Right forelimb (tissue), 1 donor: Measurements from ENCODE around the gene EVL.
"Not testable (repeated sequence)": the region's sequence is repeated elsewhere in the genome, so short reads cannot be mapped to it uniquely, and the experiment has no call there.

ENCODE experiments used
- DNase-seq: peaks from one replicate; pipeline ENCODE4 v3.0.0-alpha.2; 2018

Gene EVL

GRCh38 chr14:100065111-100065871 is at the start of gene EVL:
TSS of gene EVL (plus strand) at chr14:100065422. CDS start at chr14:100065501, 79 bp downstream.
- no peak for DNase-seq

DNA sequence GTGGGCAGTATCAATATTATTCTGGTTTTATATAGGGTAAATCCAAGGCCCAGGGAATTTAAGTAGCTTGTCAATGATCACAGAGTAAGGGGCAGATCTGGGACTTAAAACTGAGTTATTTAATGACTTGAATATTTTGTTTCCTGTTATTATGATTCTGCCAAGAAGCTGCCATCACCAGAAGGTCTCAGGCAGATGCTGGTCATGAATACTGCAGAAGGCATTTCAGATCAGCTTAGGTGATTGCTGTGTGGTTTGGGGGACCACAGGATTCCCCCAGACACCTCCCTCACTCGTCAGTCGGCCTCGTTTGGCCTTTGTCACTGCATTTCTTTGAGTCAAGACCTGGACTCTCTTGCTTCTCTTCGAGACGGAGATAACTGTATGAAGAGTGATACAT is 47.7 kb upstream of the EVL start:
- no peak for DNase-seq

DNA sequence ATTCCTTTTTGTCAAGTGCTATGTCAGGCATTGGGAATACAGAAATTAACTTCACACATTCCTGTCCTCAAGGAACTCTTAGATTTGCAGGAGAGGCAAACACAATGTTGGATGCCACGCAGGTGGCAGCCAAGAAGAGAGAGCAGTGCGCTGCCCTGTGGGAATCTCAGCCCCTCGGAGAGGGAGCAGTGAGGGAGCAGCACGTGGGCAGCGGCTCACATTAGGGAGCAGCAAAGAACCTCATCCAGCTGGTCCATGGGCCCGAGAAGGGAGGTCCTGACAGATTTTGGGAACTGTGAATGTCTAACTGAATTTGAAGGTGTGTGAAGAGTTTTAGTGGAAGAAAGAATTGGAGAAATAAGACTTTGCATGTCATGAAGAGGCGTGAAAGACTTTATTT is 47.2 kb upstream of the EVL start:
- no peak for DNase-seq

- no peak for DNase-seq
Observed at GRCh38 chr14:100018482-100018881, 46.7 kb upstream of the EVL start.

GRCh38 chr14:100019156-100019744 is 46.0 kb upstream of the EVL start:
- no peak for DNase-seq

- DNase-seq = no peak
Observed at GRCh38 chr14:100020629-100021028, 44.6 kb upstream of the EVL start.

DNA sequence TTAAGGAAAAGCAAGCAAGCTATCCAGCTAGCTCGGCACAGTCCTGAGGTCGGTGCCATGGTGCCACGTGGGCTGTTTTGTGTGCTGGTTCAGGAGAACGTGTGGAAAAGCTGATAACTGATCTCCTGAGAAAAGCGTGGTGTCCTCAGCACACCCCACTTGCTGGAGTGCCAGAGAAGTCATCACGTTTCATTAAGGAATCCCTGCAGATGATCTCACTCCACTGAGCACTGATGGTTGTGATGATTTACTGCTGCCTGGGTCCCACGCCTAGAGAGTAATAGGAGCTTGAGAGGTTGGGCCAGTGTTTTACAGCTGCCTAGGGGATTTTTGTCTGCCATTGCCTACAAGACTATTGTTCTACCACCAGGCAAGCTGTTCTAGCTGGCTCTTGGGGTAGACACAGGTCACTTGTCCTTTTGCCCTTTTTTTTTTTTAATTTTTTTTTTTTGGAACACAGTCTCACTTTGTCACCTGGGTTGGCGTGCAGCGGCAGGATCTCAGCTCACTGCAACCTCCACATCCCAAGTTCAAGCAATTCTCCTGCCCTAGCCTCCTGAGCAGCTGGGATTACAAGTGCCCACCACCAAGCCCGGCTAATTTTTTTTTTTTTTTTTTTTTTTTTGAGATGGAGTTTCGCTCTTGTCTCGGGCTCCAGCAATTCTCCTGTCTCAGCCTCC is 42.3 kb upstream of the EVL start:
- no peak for DNase-seq

- no peak for DNase-seq
Observed at GRCh38 chr14:100025111-100025510, 40.1 kb upstream of the EVL start.

- DNase-seq = no peak
Observed at GRCh38 chr14:100027771-100028490, 37.3 kb upstream of the EVL start.

DNA sequence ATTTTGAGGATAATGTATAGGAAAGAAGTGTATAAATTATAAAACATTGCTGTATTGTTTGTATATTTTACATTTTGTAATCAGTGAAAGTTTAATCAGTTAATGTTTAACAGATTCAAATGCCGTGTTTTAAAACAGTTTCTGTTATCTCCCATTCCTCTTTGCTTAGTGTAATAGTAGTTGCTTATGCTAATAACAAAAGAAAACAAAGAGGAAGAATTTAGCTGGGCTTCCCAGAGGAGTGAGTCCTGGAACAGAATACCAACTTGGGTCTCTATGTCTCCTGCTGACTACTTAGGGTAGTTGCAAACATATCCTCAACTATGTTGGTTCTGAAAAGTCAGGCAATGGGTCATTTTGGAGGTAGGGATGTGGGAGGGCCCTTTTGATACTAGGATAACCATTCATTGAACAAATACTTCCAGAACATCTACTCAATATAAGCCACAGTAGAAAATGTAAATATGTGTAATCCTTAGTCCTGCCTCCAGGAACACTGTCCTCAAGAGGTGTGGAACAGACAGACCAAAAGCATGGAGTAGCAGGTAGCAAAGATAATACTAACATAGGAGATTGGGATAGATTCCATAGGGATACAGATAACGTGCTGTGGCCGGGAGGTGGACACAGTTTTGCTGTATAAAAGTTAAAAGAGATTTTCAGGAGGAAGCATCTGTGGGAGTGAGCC is 36.1 kb upstream of the EVL start:
- no peak for DNase-seq

DNA sequence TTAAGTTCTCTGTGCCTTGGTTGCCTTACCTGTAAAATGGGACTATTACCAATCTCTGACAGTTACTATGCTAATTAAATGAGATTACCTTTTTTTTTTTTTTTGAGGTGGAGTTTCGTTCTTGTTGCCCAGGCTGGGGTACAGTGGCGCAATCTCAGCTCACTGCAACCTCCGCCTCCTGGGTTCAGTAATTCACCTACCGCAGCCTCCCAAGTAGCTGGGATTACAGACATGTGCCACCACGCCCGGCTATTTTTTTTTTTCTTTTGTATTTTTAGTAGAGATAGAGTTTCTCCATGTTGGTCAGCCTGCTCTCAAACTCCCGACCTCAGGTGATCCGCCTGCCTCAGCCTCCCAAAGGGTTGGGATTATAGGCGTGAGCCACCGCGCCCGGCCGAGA is 35.2 kb upstream of the EVL start:
- not testable (repeated sequence) for DNase-seq

- no peak for DNase-seq
Observed at GRCh38 chr14:100030452-100031153, 34.6 kb upstream of the EVL start.

DNA sequence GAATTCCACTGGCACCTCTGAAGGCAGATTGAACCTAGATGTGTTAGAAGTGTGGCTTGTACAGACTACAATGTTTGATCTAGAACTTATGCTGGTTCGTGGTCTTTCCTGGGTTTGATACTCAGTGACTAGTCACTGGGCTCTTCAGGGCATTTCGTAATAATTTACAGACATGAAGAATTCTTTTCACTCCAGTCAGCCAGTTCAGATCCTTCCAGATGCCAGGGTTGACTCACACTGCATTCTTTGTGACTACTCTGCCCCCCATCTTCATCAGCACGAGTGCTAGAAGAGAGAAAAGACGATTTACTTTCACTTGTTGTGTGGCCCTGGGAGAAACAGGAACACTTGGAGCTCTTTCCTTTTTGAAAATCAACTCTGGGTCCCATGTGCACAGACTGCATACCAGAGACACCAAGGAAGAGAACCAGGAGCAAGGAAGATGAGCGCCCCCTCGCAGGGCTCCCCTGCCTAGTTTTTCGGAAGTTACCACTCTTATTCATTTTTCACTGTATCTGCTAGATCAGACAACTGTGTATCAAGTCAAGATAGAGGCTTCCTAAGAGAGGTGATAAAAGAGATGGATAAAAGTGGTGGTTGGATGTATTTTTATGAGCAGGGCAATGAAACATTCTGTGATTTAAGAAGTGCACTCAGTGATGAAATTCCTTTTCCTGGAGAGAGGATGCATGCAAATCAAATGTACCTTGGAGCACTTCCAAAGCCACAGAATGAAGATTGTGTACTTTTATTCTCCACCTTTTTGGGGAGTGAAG is 33.5 kb upstream of the EVL start:
- no peak for DNase-seq

- no peak for DNase-seq
Observed at GRCh38 chr14:100032738-100033137, 32.5 kb upstream of the EVL start.

DNA sequence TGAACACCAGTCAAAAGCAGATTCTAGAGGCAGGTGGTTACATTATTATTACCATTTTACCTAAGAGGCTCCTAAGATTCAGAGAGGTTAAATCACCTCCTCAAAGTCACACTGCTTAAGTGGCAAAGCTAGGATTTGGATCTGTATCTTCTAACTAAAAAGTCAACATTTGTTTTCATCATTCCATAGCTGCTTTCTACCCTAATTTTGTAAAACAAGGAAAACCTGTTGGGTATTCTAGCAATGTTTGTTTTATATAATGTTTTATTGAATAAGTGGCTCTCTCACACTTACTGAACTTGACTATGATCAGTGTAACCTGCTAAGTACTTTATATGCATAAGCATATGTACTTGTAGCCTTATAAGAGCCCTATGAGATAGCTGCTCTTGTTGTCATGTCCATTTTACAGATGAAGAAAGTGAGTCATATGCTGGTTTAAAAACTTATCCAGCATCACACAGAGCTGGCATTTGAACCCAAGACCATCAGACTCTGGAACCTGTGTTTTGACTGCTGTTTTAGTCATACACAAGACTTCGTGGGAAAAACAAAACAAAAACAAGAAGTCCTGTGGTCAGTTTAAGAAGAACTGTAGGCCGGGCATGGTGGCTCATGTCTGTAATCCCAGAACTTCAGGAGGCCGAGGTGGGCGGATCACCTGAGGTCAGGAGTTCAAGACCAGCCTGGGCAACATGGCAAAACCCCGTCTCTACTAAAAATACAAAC is 31.7 kb upstream of the EVL start:
- DNase-seq = no peak

GRCh38 chr14:100034468-100034867 is 30.8 kb upstream of the EVL start:
- no peak for DNase-seq

DNA sequence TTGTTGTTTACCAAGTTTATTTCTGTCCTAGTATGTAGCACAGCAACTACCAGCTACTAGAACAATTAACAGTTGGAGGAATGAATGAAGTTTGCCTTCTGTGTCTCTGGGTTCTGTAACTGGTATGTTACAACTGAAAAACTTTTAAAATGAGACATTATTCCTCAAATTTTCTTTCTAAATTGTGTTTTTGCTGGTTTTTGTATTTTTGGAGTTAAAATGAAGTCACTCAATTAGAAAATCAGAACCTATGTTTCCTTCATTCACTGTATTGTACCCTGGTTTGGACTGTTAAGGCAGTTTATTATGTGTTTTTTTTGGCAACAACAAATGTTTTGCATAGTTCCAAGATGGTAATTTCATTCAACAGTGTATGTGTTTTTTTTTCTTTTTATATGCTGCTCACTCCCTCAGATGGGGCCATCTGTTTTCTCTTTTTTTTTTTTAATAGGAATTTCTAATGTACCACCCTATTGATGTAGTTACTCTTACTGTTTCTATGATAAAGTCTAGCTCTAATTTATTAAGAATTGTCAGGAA is 30.2 kb upstream of the EVL start:
- no peak for DNase-seq

- DNase-seq = no peak
Observed at GRCh38 chr14:100035700-100036099, 29.5 kb upstream of the EVL start.

- no peak for DNase-seq
Observed at GRCh38 chr14:100037353-100037752, 27.9 kb upstream of the EVL start.

GRCh38 chr14:100038065-100038464 is 27.2 kb upstream of the EVL start:
- DNase-seq = no peak
